Neural cell (in vitro differentiated cells): Measurements from ENCODE around the gene NCAM1.

Experiments used
- EP300 ChIP-seq: fragments of 450-650 bp; conservative IDR thresholded peaks from 2 replicates; pipeline ENCODE4 v1.6.1; 2014; ENCODE audit warnings: antibody characterized with exemption, mild to moderate bottlenecking, moderate library complexity; ENCODE audit not compliant: poor library complexity, severe bottlenecking
- EZH2 ChIP-seq: fragments of 200-600, 300-800 bp; shearing (Covaris generic), sonication (generic); IDR thresholded peaks from 2 replicates; pipeline ENCODE4 v1.6.1; 2014; ENCODE audit warnings: antibody characterized with exemption, low read length, borderline replicate concordance, mild to moderate bottlenecking; ENCODE audit not compliant: insufficient read depth, poor library complexity, severe bottlenecking
- MXI1 ChIP-seq: fragments of 450-650 bp; conservative IDR thresholded peaks from 2 replicates; pipeline ENCODE4 v1.6.1; 2014; ENCODE audit warnings: antibody characterized with exemption, mild to moderate bottlenecking; ENCODE audit not compliant: poor library complexity, severe bottlenecking
- RAD21 ChIP-seq: fragments of 450-650 bp; conservative IDR thresholded peaks from 2 replicates; pipeline ENCODE4 v1.6.1; 2014; ENCODE audit warnings: antibody characterized with exemption, mild to moderate bottlenecking, moderate library complexity
- TF ChIP-seq, protein P1 (sequence below): fragments of 450-650 bp; IDR thresholded peaks from 2 replicates; pipeline ENCODE4 v1.5.1; 2014; ENCODE audit warnings: antibody characterized with exemption, mild to moderate bottlenecking, moderate library complexity; ENCODE audit not compliant: poor library complexity, severe bottlenecking

DNA sequence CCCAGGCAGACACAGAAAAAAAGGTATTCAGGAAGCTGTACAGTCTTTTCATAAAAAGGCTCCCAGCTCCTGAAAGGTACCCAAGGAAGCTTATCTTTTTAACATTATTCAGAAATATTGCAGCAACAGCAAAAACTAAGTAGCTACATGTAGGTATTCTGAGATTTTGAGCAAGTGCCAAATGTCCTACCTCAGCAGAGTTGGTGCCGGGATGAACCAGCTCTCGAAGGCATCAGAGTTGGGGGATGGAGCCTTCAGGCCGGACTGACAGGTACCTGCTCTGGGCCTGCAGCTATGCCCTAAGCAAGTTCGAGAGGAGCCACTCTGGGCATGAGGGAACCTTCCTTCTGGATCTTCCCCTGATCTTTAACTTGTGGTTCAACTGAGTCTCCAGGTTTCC is 276.0 kb downstream of the NCAM1 start:
- TF ChIP-seq, protein P1, sequence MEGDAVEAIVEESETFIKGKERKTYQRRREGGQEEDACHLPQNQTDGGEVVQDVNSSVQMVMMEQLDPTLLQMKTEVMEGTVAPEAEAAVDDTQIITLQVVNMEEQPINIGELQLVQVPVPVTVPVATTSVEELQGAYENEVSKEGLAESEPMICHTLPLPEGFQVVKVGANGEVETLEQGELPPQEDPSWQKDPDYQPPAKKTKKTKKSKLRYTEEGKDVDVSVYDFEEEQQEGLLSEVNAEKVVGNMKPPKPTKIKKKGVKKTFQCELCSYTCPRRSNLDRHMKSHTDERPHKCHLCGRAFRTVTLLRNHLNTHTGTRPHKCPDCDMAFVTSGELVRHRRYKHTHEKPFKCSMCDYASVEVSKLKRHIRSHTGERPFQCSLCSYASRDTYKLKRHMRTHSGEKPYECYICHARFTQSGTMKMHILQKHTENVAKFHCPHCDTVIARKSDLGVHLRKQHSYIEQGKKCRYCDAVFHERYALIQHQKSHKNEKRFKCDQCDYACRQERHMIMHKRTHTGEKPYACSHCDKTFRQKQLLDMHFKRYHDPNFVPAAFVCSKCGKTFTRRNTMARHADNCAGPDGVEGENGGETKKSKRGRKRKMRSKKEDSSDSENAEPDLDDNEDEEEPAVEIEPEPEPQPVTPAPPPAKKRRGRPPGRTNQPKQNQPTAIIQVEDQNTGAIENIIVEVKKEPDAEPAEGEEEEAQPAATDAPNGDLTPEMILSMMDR, result no peak
- TF ChIP-seq EP300, result no peak
- TF ChIP-seq RAD21, result no peak
- no peak for TF ChIP-seq MXI1
- TF ChIP-seq EZH2, result no peak
